GM19467 (cell line): ENCODE results near the gene EHF.
"Not testable (repeated sequence)": the region's sequence is repeated elsewhere in the genome, so short reads cannot be mapped to it uniquely, and the experiment has no call there.

ENCODE experiments used
- ATAC-seq: cut with Tn5 transposase; IDR thresholded peaks from one replicate; pipeline ENCODE4 v1.9.1; 2021; ENCODE audit warnings: mild to moderate bottlenecking, moderate library complexity; ENCODE audit not compliant: unreplicated experiment

Gene EHF

DNA sequence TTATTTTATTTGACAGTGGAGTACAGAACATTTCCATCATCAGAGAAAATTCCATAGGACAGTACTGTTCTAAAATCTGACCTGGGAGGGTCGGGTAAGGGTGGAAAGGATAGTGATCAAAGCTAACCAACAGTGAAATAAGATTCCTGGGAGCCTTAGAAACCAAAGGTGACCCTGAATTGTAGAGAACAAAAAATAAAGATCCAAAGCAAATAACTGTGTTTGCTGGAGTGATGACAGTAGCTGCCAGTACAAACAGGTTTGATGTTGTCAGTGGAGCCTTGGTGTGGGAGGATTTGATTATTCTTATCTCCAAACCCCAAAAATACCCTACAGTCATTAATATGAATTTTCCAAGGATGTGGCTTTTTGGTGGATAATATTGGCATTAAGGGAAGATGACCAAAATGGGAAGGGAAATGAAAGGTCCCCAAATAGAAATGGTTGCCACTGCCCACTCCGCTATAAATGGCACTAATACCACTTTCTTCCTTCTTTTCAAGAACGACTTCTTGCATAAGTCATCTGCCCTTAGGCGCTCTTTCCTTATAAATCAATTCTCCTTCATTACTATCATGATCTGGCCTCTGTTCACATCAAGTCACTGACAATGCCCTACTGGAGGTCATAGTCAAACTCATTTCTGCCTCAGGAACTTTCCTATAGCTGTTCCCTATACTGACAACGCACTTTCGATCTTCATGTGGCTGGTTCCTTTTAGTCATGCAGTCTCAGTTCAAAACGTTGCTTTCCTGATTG is 44.4 kb downstream of the EHF start:
- no peak for ATAC-seq

DNA sequence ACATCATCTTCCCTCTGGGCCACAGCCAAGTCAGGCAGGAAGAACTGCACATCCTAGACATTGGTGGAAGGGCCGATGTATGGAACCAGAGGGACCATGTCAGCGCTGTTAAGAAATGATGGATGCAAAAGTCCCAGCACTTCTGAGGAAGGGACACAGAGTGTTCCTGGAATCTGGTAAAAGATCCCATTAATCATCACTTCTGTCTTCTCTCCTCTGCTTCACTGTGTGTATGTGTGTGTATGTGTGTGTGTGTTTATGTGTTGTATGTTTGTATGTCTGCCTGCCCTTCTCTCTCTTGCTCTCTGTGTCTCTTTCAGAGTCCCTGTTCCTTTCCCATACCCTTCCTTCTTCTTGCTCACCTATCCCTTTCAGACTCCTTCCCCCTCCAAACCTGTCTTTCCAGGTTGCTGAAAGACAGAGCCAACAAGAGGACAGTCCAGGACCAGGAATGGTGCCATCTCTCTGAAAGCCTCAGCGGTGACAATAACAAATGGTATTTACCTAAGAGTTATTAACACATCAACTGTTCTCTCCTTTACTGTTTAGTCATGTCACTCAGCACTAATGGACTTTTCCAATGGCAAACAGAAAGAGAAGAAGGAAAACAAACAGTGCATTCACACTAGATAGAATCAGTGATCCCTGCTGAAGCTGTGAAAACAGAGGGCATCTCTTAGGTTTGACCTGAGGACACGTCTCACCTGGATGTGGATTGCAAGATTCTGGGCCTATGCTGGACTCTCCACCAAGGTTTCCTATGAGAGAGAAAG is 47.1 kb downstream of the EHF start:
- no peak for ATAC-seq

DNA sequence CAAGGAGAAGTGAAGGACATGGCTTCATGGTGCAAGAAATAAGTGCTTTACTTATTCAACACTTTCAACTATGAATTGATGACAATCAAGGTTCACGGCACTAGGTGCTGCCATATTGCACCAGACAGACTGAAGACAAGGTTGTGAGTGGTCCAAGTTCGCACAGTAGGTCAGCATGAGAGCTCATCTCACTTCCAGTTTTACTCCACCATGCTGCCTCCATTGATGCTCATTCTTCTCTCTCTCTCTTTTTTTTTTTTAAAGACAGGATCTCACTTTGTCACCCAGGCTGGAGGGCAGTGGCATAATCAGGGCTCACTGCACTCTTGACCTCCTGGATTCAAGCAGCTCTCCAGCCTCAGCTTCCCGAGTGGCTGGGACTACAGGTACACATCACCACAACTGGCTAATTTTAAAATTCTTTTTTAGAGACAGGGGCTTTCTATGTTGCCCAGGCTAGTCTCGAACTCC is 47.7 kb downstream of the EHF start:
- no peak for ATAC-seq

DNA sequence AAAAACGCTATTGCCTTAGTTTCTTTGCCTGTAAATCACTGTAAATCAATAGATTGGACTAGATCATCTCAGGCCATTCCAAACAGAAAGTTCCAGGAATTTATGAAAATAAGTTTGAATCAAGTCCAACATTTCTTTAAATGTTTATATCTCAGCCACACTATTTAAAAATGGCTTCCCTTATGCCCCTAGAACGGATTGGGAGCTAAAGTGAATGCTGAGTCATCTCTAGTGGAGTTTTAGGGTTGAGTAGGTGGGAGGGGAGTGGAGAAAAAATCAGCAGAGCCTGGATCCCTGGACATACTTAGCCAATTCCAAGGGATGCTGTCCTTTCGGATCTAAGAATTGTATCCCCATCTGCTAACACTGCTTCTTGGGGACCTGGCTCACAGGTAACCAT is 48.6 kb downstream of the EHF start:
- no peak for ATAC-seq

DNA sequence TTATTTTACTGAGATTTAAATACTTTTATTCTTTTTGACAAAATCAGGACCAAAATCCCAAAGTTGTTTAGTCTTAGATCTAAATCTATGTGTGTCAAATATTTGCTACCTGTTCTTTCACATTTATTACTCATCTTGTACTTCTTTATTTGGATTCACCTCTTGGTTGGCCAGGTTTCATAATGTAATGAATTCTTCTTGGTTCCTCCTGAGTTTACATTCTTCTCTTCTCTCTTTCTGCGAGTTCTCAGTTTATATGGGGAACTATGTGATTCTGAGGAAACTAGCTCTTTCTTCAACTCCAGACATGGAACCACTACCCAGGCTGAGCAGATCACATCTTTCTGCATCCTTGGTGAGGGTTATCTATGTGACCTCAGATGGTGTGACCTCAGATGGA is 50.2 kb downstream of the EHF start:
- ATAC-seq: no peak

DNA sequence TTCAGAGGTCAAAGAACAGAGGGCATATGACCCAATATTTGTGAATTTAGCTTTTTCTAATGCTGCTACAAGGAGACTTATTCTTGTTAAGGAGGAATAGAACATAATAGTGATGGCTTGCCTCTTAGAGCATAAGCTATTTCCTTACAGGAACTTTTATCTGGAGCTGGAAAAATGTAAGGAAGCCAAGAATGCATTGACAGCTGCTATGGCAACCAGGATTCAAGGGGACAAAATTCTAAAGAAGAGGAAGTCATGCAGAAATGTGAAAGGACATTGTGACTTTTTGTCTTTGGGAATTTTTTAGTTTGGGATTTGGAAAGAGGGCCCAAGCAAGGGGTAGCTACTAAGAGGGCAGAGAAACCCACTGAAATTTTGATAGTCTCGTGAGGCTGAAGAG is 51.1 kb downstream of the EHF start:
- ATAC-seq: no peak

DNA sequence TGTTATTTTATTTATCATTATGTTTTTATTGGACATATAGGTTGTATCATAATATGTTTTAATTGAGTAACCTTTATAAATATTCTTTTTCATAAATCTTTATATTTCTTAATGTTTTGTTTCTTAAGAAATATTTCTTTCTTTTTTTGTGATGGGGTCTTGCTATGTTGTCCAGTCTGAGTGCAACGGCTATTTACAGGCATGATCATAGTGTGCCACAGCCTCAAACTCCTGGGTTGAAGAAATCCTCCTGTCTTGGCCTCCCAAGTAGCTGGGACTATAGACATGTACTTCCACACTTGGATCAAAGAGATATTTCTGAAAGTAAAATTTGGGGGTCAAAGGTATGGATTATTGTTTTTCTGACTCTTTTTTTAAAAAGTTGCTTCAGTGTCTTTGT is 53.1 kb downstream of the EHF start:
- ATAC-seq: no peak

DNA sequence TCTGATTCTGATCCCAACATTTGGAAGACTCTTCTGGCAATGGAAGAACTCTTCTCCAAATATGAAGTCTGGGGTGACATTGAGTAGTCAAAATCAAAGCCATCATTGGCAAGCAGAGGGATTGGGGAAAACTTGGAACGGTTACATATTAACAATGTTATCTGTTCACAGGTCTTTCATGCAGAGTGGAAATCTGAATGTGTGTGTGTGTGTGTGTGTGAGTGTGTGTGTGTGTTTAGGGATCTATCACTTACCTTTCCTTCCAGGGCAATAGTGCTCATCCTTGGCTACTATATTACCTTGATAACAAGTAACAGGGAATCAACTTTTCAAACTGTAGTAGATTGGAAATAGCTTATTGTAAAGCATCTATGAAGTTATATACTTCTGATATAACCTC is 55.3 kb downstream of the EHF start:
- ATAC-seq: no peak

DNA sequence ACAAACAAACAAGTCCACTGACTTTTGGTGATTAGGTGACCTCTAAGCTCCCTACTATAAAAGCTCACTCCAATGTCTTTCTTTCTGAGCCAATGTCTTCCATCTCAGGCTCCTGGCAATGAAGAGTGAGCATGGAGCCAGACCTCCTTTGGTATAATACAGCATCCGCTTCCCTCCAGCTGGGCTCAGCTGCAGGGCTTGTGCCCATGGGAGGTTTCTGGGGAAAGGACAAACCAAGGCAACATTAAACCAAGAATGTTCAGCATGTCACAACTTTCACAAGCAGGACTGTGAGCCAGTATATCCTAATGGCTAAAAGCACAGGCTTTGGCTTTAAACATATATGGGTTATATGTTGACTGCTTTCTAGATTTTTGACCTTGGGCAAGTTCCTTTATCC is 58.8 kb downstream of the EHF start:
- ATAC-seq: no peak

DNA sequence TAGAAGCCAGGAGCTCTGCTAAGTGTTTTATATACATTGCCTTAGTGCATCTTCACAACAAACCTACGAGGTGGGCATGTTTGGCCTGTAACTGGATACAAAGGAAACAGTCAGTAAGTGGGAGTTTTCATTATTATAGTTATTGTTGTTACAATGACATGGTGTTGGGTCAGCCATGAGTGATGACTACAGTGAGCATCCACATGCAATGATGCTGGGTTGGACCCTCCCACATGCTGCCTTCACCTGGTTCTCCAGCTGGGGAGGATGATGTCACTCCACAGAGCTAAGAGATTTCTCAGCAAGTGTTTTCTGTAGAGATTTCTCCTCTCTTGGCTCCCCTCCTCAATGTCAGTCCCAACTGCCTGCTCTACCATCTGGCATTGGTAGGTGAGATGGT is 59.3 kb downstream of the EHF start:
- ATAC-seq: no peak

DNA sequence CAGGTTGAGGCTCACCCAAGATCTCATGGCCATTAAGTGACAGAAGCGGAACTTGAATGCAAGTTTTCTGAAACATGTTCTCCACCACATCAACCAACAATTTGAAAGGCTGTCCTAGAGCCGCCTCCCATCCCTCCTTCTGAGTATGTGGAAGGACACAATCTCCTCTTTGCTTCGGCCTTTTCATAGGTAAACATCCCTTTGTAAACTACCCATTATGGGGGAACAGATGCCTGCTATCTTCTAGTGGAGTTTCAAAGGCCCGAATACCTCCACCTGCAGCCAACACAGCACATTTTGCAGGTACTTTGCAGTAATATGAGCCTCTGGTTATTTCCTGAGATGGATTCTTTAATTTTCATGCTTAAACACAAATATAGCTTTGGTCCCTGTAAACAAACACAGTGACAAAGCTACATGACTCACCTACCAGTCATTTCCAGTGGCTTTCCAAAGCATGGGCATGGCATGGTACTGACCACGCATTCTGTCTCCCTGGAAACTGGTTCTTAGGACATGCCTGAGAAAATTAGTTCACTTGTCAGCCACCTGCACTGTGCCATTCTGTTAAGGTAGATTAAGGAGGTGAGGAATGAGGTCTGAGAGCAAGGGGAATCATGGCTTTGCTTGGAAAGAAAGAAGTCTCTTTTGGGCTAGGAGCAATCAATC is 60.2 kb downstream of the EHF start:
- ATAC-seq: no peak

DNA sequence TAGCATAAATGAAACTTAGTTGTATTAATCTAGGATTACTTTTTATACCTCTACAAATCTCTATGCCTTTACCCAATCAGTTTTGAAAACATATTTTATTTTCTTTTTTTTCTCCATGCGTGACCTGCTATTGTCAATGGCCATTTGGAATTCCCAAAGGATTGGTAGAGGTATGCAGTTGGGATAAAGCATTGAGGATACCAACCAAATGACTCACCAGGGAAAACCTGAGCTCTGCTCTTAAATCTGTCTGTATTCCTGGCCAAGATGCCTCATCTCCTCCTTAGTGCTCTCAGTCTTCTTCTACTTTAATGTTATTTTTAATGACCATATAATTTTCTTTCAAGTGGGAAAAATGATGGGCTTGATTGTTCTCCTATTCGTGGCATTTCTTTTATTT is 61.9 kb downstream of the EHF start:
- no peak for ATAC-seq

DNA sequence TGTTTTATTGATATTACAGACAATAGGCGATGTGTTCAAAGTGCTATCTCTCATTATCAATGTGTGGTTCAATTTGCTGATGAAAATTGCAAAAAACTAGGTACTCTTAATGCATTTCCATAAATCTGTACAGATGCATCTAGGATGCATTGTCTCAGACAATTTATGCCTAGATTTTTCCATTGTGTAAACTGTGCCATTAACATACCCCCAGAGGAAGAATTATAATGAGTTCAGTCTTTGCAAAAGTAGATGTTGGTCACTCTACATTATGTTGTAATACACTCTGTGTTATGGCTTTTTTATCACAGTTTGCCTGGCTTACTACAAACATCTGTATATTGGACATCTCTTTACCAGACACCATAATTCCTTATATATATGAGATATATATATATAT is 62.5 kb downstream of the EHF start:
- no peak for ATAC-seq

DNA sequence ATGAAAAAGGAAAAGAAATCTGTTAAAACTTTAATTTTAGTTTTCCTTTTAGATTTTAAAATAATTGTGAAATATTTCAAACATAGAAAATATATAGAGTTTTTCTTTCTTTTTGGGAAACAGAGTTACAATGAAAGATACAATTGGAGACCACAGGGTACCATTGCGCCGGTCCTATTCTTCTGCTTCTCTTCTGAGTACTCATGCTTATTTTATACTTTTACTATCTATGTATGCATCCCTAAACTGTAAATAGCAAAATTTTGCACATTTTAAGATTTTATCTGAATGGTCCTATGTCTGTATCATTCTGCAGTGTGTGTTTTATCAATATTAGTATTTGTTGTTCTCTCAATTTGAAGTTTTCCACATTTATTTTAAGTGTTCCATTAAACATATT is 65.0 kb downstream of the EHF start:
- no peak for ATAC-seq

DNA sequence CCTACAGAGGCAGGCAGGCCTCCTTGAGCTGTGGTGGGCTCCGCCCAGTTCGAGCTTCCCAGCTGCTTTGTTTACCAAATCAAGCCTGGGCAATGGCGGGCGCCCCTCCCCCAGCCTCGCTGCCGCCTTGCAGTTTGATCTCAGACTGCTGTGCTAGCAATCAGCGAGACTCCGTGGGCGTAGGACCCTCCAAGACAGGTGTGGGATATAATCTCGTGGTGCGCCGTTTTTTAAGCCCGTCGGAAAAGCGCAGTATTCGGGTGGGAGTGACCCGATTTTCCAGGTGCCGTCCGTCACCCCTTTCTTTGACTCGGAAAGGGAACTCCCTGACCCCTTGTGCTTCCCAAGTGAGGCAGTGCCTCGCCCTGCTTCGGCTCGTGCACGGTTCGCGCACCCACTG is 71.4 kb downstream of the EHF start:
- ATAC-seq: not testable (repeated sequence)

DNA sequence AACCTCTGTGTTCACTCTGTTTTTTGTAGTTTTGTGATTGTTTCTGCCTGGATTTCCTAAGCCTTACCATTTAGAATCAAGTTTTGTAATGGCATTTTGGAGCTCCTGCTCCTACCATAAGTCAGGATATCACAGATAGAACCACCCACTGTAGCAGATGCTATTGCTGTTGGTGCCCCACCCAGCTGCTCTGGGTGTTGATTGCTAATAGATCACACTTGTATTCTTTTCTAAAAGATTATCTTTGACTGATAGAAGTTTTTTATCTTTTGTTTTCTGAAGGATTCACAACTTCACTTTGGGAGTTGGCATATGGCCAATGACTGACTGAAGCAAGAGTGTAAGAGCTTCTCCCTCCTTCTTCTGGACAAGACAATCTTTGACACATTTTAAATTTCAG is 76.0 kb downstream of the EHF start:
- ATAC-seq: no peak

DNA sequence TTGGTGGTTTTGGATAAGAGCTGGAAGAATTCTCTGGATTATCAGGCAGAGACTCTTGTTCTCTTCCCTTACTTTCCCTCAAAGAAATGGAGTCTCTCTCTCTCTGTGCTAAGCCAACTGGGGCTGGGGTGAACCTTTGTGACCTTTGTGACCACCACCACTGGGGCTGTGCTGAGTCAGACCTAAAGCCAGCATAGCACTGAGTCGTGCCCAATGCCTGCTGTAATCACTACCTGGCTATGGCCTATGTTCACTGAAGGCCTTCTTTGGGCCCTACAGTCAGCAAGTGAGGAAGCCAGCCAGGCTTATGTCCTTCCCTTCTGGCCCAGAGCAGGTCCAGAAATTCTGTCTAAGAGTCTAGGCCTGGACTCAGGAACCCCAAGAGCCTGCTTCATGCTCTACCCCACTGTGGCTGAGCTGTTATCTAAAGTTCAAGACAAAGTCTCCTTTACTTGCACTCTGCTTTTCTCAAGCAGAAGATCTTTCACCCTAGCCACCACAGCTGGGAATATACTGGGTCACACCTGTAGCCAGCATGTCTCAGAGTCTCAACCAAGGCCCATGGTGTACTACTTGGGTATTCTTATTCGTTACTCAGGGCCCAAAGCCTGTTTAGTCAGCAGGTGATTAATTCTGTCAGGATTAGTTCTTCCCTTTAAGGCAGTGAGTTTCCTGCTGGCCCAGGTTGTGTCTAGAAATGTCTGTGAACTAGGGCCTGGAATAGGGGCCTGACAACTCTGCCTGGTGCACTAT is 86.0 kb downstream of the EHF start:
- no peak for ATAC-seq

DNA sequence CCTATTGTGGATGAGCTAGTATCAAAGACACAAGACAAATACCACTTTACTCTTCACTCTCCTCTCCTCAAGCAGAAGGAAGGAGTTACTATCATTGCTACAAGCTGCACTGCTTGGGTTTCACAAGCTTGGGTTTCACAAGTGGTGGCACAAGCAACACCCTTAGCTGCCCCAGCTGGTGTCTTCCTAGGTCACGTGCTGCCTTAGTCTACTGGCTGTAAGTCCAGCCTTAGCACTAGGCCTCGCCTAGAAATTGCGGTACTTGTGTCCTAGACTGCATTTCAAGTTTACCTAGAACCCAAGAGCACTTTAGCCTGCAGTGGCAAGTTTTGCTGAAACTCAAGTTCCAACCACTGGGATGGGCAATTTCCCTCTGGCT is 86.6 kb downstream of the EHF start:
- no peak for ATAC-seq
